Measurements from ENCODE around the gene ANKH.

ANKH gene

GRCh38 chr5:14730881-14731280, 140.7 kb downstream of the ANKH start:
- Histone ChIP-seq H3K4me3 (ENCODE audit: low read length) (no peak overlapping the region), H3K36me3 (ENCODE audit: control insufficient read depth, low read length) (peaks cover 9% of the 10 kb centered on the region; the same call in 1 of the 2 replicates), H3K27ac (ENCODE audit: low read depth, low read length) (no peak overlapping the region), H3F3A (ENCODE audit: control insufficient read depth, insufficient read depth) (no peaks in the 10 kb centered on the region), H3K9me3 (ENCODE audit: control insufficient read depth, insufficient read depth, low read length) (no peaks in the 10 kb centered on the region), H3K9me2 (replicated peaks; ENCODE audit: control insufficient read depth, low read length) (no peaks in the 10 kb centered on the region), H3K27me3 (ENCODE audit: control insufficient read depth, low read length) (no peaks in the 10 kb centered on the region), H3K4me1 (ENCODE audit: control insufficient read depth, low read length) (peaks cover 3% of the 10 kb centered on the region; the same call in 1 of the 2 replicates), H3K4me2 (ENCODE audit: low read length) (no peak overlapping the region), H4K20me1 (ENCODE audit: control insufficient read depth, insufficient read depth, low read depth, low read length) (no peaks in the 10 kb centered on the region), H3K79me2 (ENCODE audit: control insufficient read depth, low read length) (no peaks in the 10 kb centered on the region)
- TF ChIP-seq CTCF (IDR thresholded peaks at IDR 0.05; ENCODE audit: low read depth, low read length, poor library complexity, severe bottlenecking) (no peak), EZH2phosphoT487 (IDR thresholded peaks at IDR 0.05; ENCODE audit: borderline replicate concordance, low read length) (no peak)

GRCh38 chr5:14730466-14730865, 141.1 kb downstream of the ANKH start:
- H3K36me3 ChIP-seq (ENCODE audit: control insufficient read depth, low read length): peaks cover 9% of the 10 kb centered on the region; the same call in 1 of the 2 replicates
- no peaks in the 10 kb centered on the region for H4K20me1 ChIP-seq (ENCODE audit: control insufficient read depth, insufficient read depth, low read depth, low read length)
- no peaks in the 10 kb centered on the region for H3F3A ChIP-seq (ENCODE audit: control insufficient read depth, insufficient read depth)
- no peaks in the 10 kb centered on the region for H3K79me2 ChIP-seq (ENCODE audit: control insufficient read depth, low read length)
- H3K27me3 ChIP-seq (ENCODE audit: control insufficient read depth, low read length): no peaks in the 10 kb centered on the region
- no peak overlapping the region for H3K4me2 ChIP-seq (ENCODE audit: low read length)
- TF ChIP-seq CTCF (IDR thresholded peaks at IDR 0.05; ENCODE audit: low read depth, low read length, poor library complexity, severe bottlenecking) (no peak), EZH2phosphoT487 (IDR thresholded peaks at IDR 0.05; ENCODE audit: borderline replicate concordance, low read length) (no peak)
- H3K9me2 ChIP-seq (replicated peaks; ENCODE audit: control insufficient read depth, low read length): no peaks in the 10 kb centered on the region
- H3K4me1 ChIP-seq (ENCODE audit: control insufficient read depth, low read length): peaks cover 3% of the 10 kb centered on the region; the same call in 1 of the 2 replicates
- no peak overlapping the region for H3K27ac ChIP-seq (ENCODE audit: low read depth, low read length)
- H3K9me3 ChIP-seq (ENCODE audit: control insufficient read depth, insufficient read depth, low read length): no peaks in the 10 kb centered on the region
- H3K4me3 ChIP-seq (ENCODE audit: low read length): no peak overlapping the region

- TF ChIP-seq CTCF (IDR thresholded peaks at IDR 0.05; ENCODE audit: low read depth, low read length, poor library complexity, severe bottlenecking): no peak
- no peak for TF ChIP-seq EZH2phosphoT487 (IDR thresholded peaks at IDR 0.05; ENCODE audit: borderline replicate concordance, low read length)
- no peak overlapping the region for H3K4me2 ChIP-seq (ENCODE audit: low read length)
- H3K27me3 ChIP-seq (ENCODE audit: control insufficient read depth, low read length): no peaks in the 10 kb centered on the region
- no peaks in the 10 kb centered on the region for H3K79me2 ChIP-seq (ENCODE audit: control insufficient read depth, low read length)
- H4K20me1 ChIP-seq (ENCODE audit: control insufficient read depth, insufficient read depth, low read depth, low read length): no peaks in the 10 kb centered on the region
- H3K4me1 ChIP-seq (ENCODE audit: control insufficient read depth, low read length): peaks cover 3% of the 10 kb centered on the region; the same call in 1 of the 2 replicates
- no peaks in the 10 kb centered on the region for H3K9me3 ChIP-seq (ENCODE audit: control insufficient read depth, insufficient read depth, low read length)
- no peak overlapping the region for H3K27ac ChIP-seq (ENCODE audit: low read depth, low read length)
- H3F3A ChIP-seq (ENCODE audit: control insufficient read depth, insufficient read depth): no peaks in the 10 kb centered on the region
- no peak overlapping the region for H3K4me3 ChIP-seq (ENCODE audit: low read length)
- H3K9me2 ChIP-seq (replicated peaks; ENCODE audit: control insufficient read depth, low read length): no peaks in the 10 kb centered on the region
- H3K36me3 ChIP-seq (ENCODE audit: control insufficient read depth, low read length): peaks cover 15% of the 10 kb centered on the region; the same call in 1 of the 2 replicates
Measured at GRCh38 chr5:14729448-14730385, 141.9 kb downstream of the ANKH start.

All from DOHH2 (cell line).